Measurements from ENCODE around the gene PITPNM1. TPM values are rescaled to one million over a fixed set of nuclear protein-coding genes. Genes with fewer than 3 reads are reported as not detected.

Gene PITPNM1
- total and polyA plus RNA-seq, 2 experiments from 2014 or later = 9.1 to 57.1 TPM

- no peaks in the 10 kb centered on the region for H3K79me2 ChIP-seq (replicated peaks; ENCODE audit: insufficient read depth)
- H3K4me2 ChIP-seq = no peak overlapping the region
- no peak overlapping the region for H3K4me3 Mint-ChIP-seq
- H3K36me3 Mint-ChIP-seq (ENCODE audit: low read depth) = peaks cover 2% of the 10 kb centered on the region; the same call in 2 of the 3 replicates
- peaks cover 7% of the 10 kb centered on the region for H3K36me3 ChIP-seq (ENCODE audit: insufficient read depth)
- H3F3A ChIP-seq (replicated peaks; ENCODE audit: low read depth) = no peaks in the 10 kb centered on the region
- H3K27me3 ChIP-seq (ENCODE audit: insufficient read depth) = no peaks in the 10 kb centered on the region
- no peaks in the 10 kb centered on the region for H4K20me1 ChIP-seq (replicated peaks; ENCODE audit: insufficient read depth)
- no peaks in the 10 kb centered on the region for H3K27me3 Mint-ChIP-seq (ENCODE audit: insufficient read depth, low read depth, poor library complexity)
- H3K9me3 Mint-ChIP-seq = peaks cover 24% of the 10 kb centered on the region
- no peak overlapping the region for H3K27ac ChIP-seq (ENCODE audit: low read depth)
- H3K27ac Mint-ChIP-seq = no peak overlapping the region
- no peaks in the 10 kb centered on the region; the same call in 1 of the 2 replicates for H3K9me2 ChIP-seq (ENCODE audit: insufficient read depth)
- no peak overlapping the region for H2AFZ ChIP-seq
- no peak overlapping the region for H3K4me3 ChIP-seq
- peaks cover 5% of the 10 kb centered on the region for H3K4me1 Mint-ChIP-seq
- 0 out of 2 replicates have a peak, but pooled peaks cover 5% of the 10 kb centered on the region for H3K4me1 ChIP-seq (ENCODE audit: insufficient read depth)
- DNase-seq (ENCODE audit: low spot score) = no peak
- ATAC-seq = no peak
- TF ChIP-seq JUNB (IDR thresholded peaks at IDR 0.05; ENCODE audit: unreplicated experiment) = no peak
- TF ChIP-seq ZNF331 (CRISPR knock-in tag; IDR thresholded peaks at IDR 0.05; ENCODE audit: low read depth) = no peak
- TF ChIP-seq ETS1 (IDR thresholded peaks at IDR 0.05) = no peak
- TF ChIP-seq STAT1 (IDR thresholded peaks at IDR 0.05; ENCODE audit: unreplicated experiment) = no peak
- TF ChIP-seq POLR2AphosphoS5 (IDR thresholded peaks at IDR 0.05; ENCODE audit: low read depth) = no peak
- TF ChIP-seq ZNF462 (CRISPR knock-in tag; IDR thresholded peaks at IDR 0.05) = no peak
- no peak for TF ChIP-seq EZH2phosphoT487 (IDR thresholded peaks at IDR 0.05; ENCODE audit: unreplicated experiment)
- no peak for TF ChIP-seq ZNF114 (CRISPR knock-in tag; IDR thresholded peaks at IDR 0.05)
- TF ChIP-seq NANOG (IDR thresholded peaks at IDR 0.05; ENCODE audit: borderline replicate concordance) = no peak
- no peak for TF ChIP-seq CREB1 (CRISPR knock-in tag; IDR thresholded peaks at IDR 0.05; ENCODE audit: low read depth)
Observed at GRCh38 chr11:67538823-67539505, 33.8 kb upstream of the PITPNM1 start.
